ACC112 (cell line): ENCODE results near the gene UBAC1.
"Not testable (repeated sequence)": the region's sequence is repeated elsewhere in the genome, so short reads cannot be mapped to it uniquely, and the experiment has no call there.

Experiments used
- H2AFZ ChIP-seq: fragments of 200-600 bp; sonication (generic); one replicate; pipeline ENCODE4 v1.6.0; 2017; ENCODE audit warnings: antibody characterized with exemption, low read length; ENCODE audit not compliant: unreplicated experiment
- H3K27ac ChIP-seq: fragments of 200-600 bp; sonication (generic); 2 replicates; pipeline ENCODE4 v1.5.1; 2014; ENCODE audit warnings: low read depth, mild to moderate bottlenecking, antibody characterized with exemption, low read length, moderate library complexity
- H3K27me3 ChIP-seq: fragments of 200-600 bp; sonication (generic); 2 replicates; pipeline ENCODE4 v1.6.1; 2014; ENCODE audit warnings: mild to moderate bottlenecking, antibody characterized with exemption, low read length, moderate library complexity, mixed read lengths; ENCODE audit not compliant: insufficient read depth
- H3K36me3 ChIP-seq: fragments of 200-600 bp; sonication (generic); 2 replicates; pipeline ENCODE4 v1.6.1; 2016; ENCODE audit warnings: mild to moderate bottlenecking, antibody characterized with exemption, low read length, moderate library complexity, mixed read lengths; ENCODE audit not compliant: insufficient read depth
- H3K4me1 ChIP-seq: fragments of 200-600 bp; sonication (generic); one replicate; pipeline ENCODE4 v1.6.1; 2016; ENCODE audit warnings: low read length, mixed read lengths; ENCODE audit not compliant: insufficient read depth, unreplicated experiment, control insufficient read depth
- H3K4me3 ChIP-seq: fragments of 200-600 bp; sonication (generic); 2 replicates; pipeline ENCODE4 v1.5.1; 2014; ENCODE audit warnings: mild to moderate bottlenecking, low read depth, low read length
- H3K79me2 ChIP-seq: fragments of 200-600 bp; sonication (generic); one replicate; pipeline ENCODE4 v1.6.0; 2016; ENCODE audit warnings: low read length; ENCODE audit not compliant: control insufficient read depth, unreplicated experiment, insufficient read depth

UBAC1 gene

GRCh38 chr9:135947105-135947504, 14.1 kb downstream of the UBAC1 start:
- H3K79me2 ChIP-seq, H3K27ac ChIP-seq, H3K4me1 ChIP-seq, H3K27me3 ChIP-seq, H2AFZ ChIP-seq, H3K36me3 ChIP-seq, H3K4me3 ChIP-seq: not testable (repeated sequence)

GRCh38 chr9:135946392-135946994, 14.7 kb downstream of the UBAC1 start:
- Histone ChIP-seq H2AFZ (no peak overlapping the region), H3K27me3 (no peaks in the 10 kb centered on the region), H3K36me3 (peaks cover 15% of the 10 kb centered on the region; the same call in 1 of the 2 replicates), H3K27ac (no peak overlapping the region), H3K4me3 (no peak overlapping the region), H3K4me1 (no peaks in the 10 kb centered on the region), H3K79me2 (no peaks in the 10 kb centered on the region)

GRCh38 chr9:135945969-135946368, 15.2 kb downstream of the UBAC1 start:
- H3K79me2 ChIP-seq, result no peaks in the 10 kb centered on the region
- no peaks in the 10 kb centered on the region for H3K27me3 ChIP-seq
- peaks cover 15% of the 10 kb centered on the region; the same call in 1 of the 2 replicates for H3K36me3 ChIP-seq
- no peak overlapping the region for H2AFZ ChIP-seq
- H3K27ac ChIP-seq, result no peak overlapping the region
- no peaks in the 10 kb centered on the region for H3K4me1 ChIP-seq
- H3K4me3 ChIP-seq, result no peak overlapping the region

- Histone ChIP-seq H3K36me3 (peaks cover 15% of the 10 kb centered on the region; the same call in 1 of the 2 replicates), H3K27ac (no peak overlapping the region), H3K4me1 (no peaks in the 10 kb centered on the region), H3K4me3 (no peak overlapping the region), H3K79me2 (no peaks in the 10 kb centered on the region), H2AFZ (no peak overlapping the region), H3K27me3 (no peaks in the 10 kb centered on the region)
Observed at GRCh38 chr9:135944444-135945252, 16.5 kb downstream of the UBAC1 start.

- not testable (repeated sequence) for H3K4me1 ChIP-seq, H2AFZ ChIP-seq, H3K27ac ChIP-seq, H3K4me3 ChIP-seq, H3K27me3 ChIP-seq, H3K79me2 ChIP-seq
- H3K36me3 ChIP-seq, result peaks cover 15% of the 10 kb centered on the region; the same call in 1 of the 2 replicates
Observed at GRCh38 chr9:135943604-135944003, 17.6 kb downstream of the UBAC1 start.

GRCh38 chr9:135941288-135941995, 19.7 kb downstream of the UBAC1 start:
- no peak overlapping the region for H2AFZ ChIP-seq
- H3K27ac ChIP-seq, result no peak overlapping the region
- H3K36me3 ChIP-seq, result peaks cover 30% of the 10 kb centered on the region
- no peaks in the 10 kb centered on the region for H3K79me2 ChIP-seq
- no peaks in the 10 kb centered on the region for H3K27me3 ChIP-seq
- no peak overlapping the region for H3K4me3 ChIP-seq
- H3K4me1 ChIP-seq, result no peaks in the 10 kb centered on the region

GRCh38 chr9:135939351-135940265, 21.6 kb downstream of the UBAC1 start:
- Histone ChIP-seq H3K4me3 (no peak overlapping the region), H3K36me3 (peaks cover 32% of the 10 kb centered on the region), H3K27ac (no peak overlapping the region), H3K27me3 (no peaks in the 10 kb centered on the region), H3K4me1 (no peaks in the 10 kb centered on the region), H2AFZ (no peak overlapping the region), H3K79me2 (no peaks in the 10 kb centered on the region)

- H3K36me3 ChIP-seq, result peaks cover 31% of the 10 kb centered on the region
Observed at GRCh38 chr9:135937521-135938489, 23.4 kb downstream of the UBAC1 start.

GRCh38 chr9:135933114-135933513, 28.1 kb downstream of the UBAC1 start:
- Histone ChIP-seq H2AFZ (no peak overlapping the region), H3K4me3 (no peak overlapping the region), H3K4me1 (no peaks in the 10 kb centered on the region), H3K79me2 (no peaks in the 10 kb centered on the region), H3K27ac (no peak overlapping the region), H3K27me3 (no peaks in the 10 kb centered on the region), H3K36me3 (peaks cover 23% of the 10 kb centered on the region)

More at GRCh38 chr9:135937521-135938489, 23.4 kb downstream of the UBAC1 start:
- no peak overlapping the region for H3K4me3 ChIP-seq
- H3K79me2 ChIP-seq, result no peaks in the 10 kb centered on the region
- no peaks in the 10 kb centered on the region for H3K27me3 ChIP-seq
- no peak overlapping the region for H2AFZ ChIP-seq
- no peaks in the 10 kb centered on the region for H3K4me1 ChIP-seq
- H3K27ac ChIP-seq, result no peak overlapping the region
